Measurements from ENCODE around the gene TSPAN32.

TSPAN32 gene

GRCh38 chr11:2366276-2366675 lies 64.5 kb downstream of the TSPAN32 start:
- no peak for DNase-seq (ENCODE audit: low spot score)

- DNase-seq (ENCODE audit: low spot score), result no peak
These were observed 64.9 kb downstream of the TSPAN32 start for GRCh38 chr11:2366733-2367132.

- DNase-seq (ENCODE audit: low spot score), result no peak
These were observed 65.7 kb downstream of the TSPAN32 start for GRCh38 chr11:2367266-2368160.

Measured in NAMALWA (cell line).